Epithelial cell of esophagus (primary cell): ENCODE measurements around the gene SF3B5.

Experiments
- DNase-seq: peaks from one replicate; pipeline ENCODE4 v3.0.0; 2010; ENCODE audit warnings: low read depth
- H3K4me3 ChIP-seq: 2 replicates; pipeline ENCODE4 v1.5.1; 2011; ENCODE audit warnings: mild to moderate bottlenecking, low read length, control low read depth
- TF ChIP-seq, protein P1 (sequence below): IDR thresholded peaks from 2 replicates; pipeline ENCODE4 v1.5.1; 2011; ENCODE audit warnings: low read depth, mild to moderate bottlenecking, low read length, control low read depth, inconsistent platforms; ENCODE audit not compliant: insufficient read depth; ENCODE audit errors: missing control alignments

SF3B5 gene

DNA sequence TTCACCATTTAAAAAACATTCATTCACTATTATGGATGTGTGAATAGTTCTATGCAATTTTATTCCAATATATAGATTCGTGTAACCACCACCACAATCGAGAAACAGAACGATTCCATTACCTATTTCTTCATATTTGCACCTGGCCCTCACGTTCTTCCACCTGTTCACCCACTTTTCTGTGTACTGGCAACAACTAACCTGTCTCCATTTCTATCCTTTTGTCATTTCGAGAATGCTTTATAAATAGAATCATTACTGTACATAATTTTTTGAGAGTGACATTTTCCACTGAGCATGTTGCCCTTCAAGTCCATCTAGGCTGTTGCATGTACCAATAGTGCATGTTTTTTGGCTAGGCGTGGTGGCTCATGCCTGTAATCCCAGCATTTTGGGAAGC, 31.7 kb upstream of the SF3B5 start:
- no peak for DNase-seq
- TF ChIP-seq, protein P1, sequence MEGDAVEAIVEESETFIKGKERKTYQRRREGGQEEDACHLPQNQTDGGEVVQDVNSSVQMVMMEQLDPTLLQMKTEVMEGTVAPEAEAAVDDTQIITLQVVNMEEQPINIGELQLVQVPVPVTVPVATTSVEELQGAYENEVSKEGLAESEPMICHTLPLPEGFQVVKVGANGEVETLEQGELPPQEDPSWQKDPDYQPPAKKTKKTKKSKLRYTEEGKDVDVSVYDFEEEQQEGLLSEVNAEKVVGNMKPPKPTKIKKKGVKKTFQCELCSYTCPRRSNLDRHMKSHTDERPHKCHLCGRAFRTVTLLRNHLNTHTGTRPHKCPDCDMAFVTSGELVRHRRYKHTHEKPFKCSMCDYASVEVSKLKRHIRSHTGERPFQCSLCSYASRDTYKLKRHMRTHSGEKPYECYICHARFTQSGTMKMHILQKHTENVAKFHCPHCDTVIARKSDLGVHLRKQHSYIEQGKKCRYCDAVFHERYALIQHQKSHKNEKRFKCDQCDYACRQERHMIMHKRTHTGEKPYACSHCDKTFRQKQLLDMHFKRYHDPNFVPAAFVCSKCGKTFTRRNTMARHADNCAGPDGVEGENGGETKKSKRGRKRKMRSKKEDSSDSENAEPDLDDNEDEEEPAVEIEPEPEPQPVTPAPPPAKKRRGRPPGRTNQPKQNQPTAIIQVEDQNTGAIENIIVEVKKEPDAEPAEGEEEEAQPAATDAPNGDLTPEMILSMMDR: no peak
- H3K4me3 ChIP-seq: no peak overlapping the region

DNA sequence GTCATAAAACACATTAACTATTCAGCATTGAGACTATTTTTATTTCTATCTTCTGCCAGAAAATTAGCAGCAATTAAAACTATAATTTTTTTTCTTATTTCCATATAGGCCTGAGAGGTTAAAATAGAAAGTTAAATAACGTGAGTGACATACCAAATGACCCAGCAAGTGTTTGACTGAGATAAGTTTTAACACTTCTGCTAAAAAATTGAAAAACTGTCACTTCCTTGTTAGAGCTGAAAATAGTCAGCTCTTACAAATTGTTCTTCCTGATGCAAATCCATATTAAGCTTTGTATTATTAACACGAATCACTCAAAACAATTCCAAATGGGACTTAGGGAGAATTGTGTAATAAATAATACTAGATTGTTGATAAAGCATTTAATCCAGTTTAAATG, 28.5 kb upstream of the SF3B5 start:
- TF ChIP-seq, protein P1: no peak
- no peak for DNase-seq
- H3K4me3 ChIP-seq: no peak overlapping the region

DNA sequence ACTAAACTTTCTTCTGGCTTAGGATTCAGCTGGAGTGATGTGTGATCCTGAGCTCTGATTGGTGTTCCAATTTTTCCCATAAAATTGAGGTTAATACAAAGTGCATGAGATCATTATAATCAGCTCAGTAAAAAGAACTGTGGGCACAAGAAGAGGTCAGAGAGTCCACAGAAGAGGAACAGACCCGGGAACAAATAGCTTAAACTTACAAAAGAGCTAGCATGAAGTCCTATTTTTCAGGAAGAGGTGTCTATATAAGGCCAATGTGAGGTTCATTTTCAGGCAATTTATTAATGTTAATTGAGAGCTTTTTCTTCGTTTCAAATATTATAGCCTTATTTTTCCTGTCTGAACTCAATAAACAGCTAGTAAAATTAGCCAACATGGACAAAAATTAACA, 28.0 kb upstream of the SF3B5 start:
- no peak overlapping the region for H3K4me3 ChIP-seq
- DNase-seq: no peak
- TF ChIP-seq, protein P1: no peak

DNA sequence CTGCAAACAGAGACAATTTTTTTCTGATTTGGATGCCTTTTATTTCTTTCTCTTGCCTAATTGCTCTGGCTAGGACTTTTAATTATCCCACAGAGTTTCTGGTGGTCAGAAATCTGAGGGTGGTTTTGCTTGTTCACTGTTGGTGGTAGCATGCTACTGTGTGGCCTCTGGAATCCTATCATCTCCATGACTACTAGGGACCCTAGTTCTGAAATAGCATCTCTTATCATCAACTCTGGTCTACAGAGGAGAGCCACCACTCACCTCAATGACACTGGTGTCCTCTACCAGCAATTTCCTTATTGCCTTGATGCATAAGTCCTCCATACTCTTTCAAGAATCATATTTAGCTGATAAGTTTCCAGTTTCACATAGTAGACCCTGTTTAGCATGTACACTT, 27.5 kb upstream of the SF3B5 start:
- TF ChIP-seq, protein P1: no peak
- no peak overlapping the region for H3K4me3 ChIP-seq
- no peak for DNase-seq

DNA sequence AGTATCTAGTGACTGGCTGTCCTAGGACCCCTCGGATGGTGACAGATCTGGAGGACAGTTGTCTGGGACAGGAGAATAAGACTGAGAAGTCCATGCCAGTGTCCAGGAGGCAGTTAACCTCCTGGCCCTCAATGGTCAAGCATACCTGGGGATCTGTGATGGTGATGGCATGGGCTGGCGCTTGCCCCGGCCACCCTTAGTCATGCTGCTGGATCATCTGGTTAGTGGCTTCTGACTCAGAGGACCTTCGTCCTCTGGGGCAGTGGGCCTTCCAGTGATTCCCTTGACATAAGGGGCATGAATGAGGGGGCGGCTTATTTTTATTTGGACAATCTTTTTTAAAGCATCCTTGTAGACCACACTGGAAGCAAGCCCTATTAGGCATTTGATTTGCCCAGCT, 24.0 kb upstream of the SF3B5 start:
- no peak for DNase-seq
- H3K4me3 ChIP-seq: no peak overlapping the region
- TF ChIP-seq, protein P1: no peak

DNA sequence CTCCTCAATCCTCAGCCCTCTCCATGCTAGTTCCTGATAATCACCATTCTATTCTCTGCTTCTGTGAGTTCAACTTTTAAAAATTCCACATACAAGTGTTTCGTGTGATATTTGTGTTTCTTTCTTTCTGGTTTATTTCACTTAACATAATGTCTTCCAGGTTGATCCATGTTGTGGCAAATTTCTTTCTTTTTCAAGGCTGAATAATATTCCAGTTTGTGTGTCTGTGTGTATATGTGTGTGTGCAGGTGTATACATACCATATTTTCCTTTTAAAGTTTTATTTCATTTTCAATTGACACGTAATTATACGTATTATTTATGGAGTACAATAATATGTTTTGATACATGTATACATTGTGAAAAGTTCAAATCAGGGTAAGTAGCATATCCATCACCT, 19.8 kb upstream of the SF3B5 start:
- no peak for DNase-seq
- H3K4me3 ChIP-seq: no peak overlapping the region
- TF ChIP-seq, protein P1: no peak

DNA sequence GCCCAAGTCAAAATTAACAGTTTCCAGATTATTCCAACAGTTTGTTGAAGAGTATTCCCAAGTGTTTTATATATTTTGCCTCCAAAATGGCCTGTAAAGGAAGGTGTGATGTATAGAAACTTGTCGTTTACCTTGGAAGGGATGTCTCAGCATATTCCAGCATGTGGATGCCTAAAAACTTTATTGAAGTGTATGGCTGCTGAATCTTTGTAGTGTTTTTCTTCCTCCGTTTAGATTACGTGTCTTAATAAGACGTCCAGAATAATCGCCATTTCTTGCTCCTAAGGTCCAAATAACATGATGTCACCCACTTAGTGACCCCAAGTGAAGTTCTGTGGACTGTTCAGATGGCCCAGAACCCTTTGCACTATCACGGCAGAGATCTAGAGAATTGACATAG, 18.0 kb upstream of the SF3B5 start:
- no peak overlapping the region for H3K4me3 ChIP-seq
- TF ChIP-seq, protein P1: no peak
- DNase-seq: no peak
